Smooth muscle cell (in vitro differentiated cells): ENCODE measurements around the gene PDF. TPM values are rescaled to one million over a fixed set of nuclear protein-coding genes. Genes with fewer than 3 reads are reported as not detected.

ENCODE experiments used
- DNase-seq: peaks from one replicate; lab custom pipeline; 2025; ENCODE audit not compliant: unreplicated experiment; lab: John Stamatoyannopoulos, UW
- H2AFZ ChIP-seq: fragments of 200-600 bp; sonication (generic); 2 replicates; pipeline ENCODE4 v1.6.0; 2016; ENCODE audit warnings: antibody characterized with exemption, low read depth, mild to moderate bottlenecking
- H3F3A ChIP-seq: fragments of 200-600 bp; sonication (generic); 2 replicates; pipeline ENCODE4 v1.6.0; 2017; ENCODE audit warnings: antibody characterized with exemption, low read depth
- H3K27ac ChIP-seq: fragments of 200-600 bp; sonication (generic); 2 replicates; pipeline ENCODE4 v1.5.1; 2016; ENCODE audit warnings: low read depth, mild to moderate bottlenecking
- H3K27me3 ChIP-seq: fragments of 200-600 bp; sonication (generic); 2 replicates; pipeline ENCODE4 v1.6.1; 2016; ENCODE audit warnings: low read depth, mild to moderate bottlenecking
- H3K36me3 ChIP-seq: fragments of 200-600 bp; sonication (generic); 2 replicates; pipeline ENCODE4 v1.5.1; 2016; ENCODE audit warnings: low read depth
- H3K4me1 ChIP-seq: fragments of 200-600 bp; sonication (generic); 2 replicates; pipeline ENCODE4 v1.5.1; 2016; ENCODE audit warnings: low read depth
- H3K4me2 ChIP-seq: fragments of 200-600 bp; sonication (generic); 2 replicates; pipeline ENCODE4 v1.6.0; 2016; ENCODE audit warnings: mild to moderate bottlenecking
- H3K4me3 ChIP-seq: fragments of 200-600 bp; sonication (generic); 2 replicates; pipeline ENCODE4 v1.5.1; 2016; ENCODE audit warnings: mild to moderate bottlenecking
- H3K79me2 ChIP-seq: fragments of 200-600 bp; sonication (generic); 2 replicates; pipeline ENCODE4 v1.6.0; 2016; ENCODE audit warnings: low read depth, mild to moderate bottlenecking
- H3K9ac ChIP-seq: fragments of 200-600 bp; sonication (generic); 2 replicates; pipeline ENCODE4 v1.6.0; 2016; ENCODE audit warnings: low read depth
- H3K9me3 ChIP-seq: fragments of 200-600 bp; sonication (generic); replicated peaks from 2 replicates; pipeline ENCODE4 v1.5.1; 2016; ENCODE audit warnings: low read depth
- H4K20me1 ChIP-seq: fragments of 200-600 bp; sonication (generic); 2 replicates; pipeline ENCODE4 v1.6.0; 2016; ENCODE audit warnings: low read depth
- CTCF ChIP-seq: fragments of 200-600 bp; sonication (generic); IDR thresholded peaks from 2 replicates; pipeline ENCODE4 v1.5.1; 2017; ENCODE audit warnings: borderline replicate concordance, mild to moderate bottlenecking, antibody characterized with exemption; ENCODE audit not compliant: insufficient read depth, poor library complexity, severe bottlenecking
- WGBS: methylation state at CpG from one replicate; pipeline ENCODE4 v1.1.7; 2016; ENCODE audit warnings: low lambda C conversion rate; 5-methylcytosine and 5-hydroxymethylcytosine counted together
- polyA plus RNA-seq: library from polyadenylated mRNA; unstranded; fragments of >200 nt; fragmentation: Nextera tagmentation; extraction: Ambion mirVana; gene quantifications from 2 replicates; pipeline ENCODE4 v1.2.1, GENCODE V29; 2016
- total RNA-seq: library from RNA; depleted of rRNA; stranded (reverse); fragments of >200 nt; gene quantifications from 2 replicates; pipeline ENCODE4 v1.2.3, GENCODE V29; 2014

PDF gene
- total and polyA plus RNA-seq, 2 experiments from 2014 or later = 4.4 to 5.4 TPM

- WGBS = 26% methylated on average over 46 of the region's 46 CpGs
- H3K79me2 ChIP-seq = peaks cover 33% of the 10 kb centered on the region
- TF ChIP-seq CTCF = no peak
- peak overlapping the region; percentile 83 for H3K4me3 ChIP-seq
- peaks cover 17% of the 10 kb centered on the region for H3K4me1 ChIP-seq
- no peaks in the 10 kb centered on the region for H3K36me3 ChIP-seq
- no peaks in the 10 kb centered on the region for H4K20me1 ChIP-seq
- peak overlapping the region; percentile 82 for H3K9ac ChIP-seq
- H3K9me3 ChIP-seq = no peaks in the 10 kb centered on the region
- H3F3A ChIP-seq = no peaks in the 10 kb centered on the region
- DNase-seq = no peak
- H3K4me2 ChIP-seq = peak overlapping the region; percentile 97
- peak overlapping the region; percentile 78 for H2AFZ ChIP-seq
- peak overlapping the region; percentile 70 for H3K27ac ChIP-seq
- H3K27me3 ChIP-seq = no peaks in the 10 kb centered on the region
These were observed 8.3 kb upstream of the PDF start for GRCh38 chr16:69338557-69339288.

GRCh38 chr16:69334696-69335095, 4.3 kb upstream of the PDF start:
- Histone ChIP-seq H3K27ac (no peak overlapping the region), H3K9me3 (no peaks in the 10 kb centered on the region), H3K36me3 (no peaks in the 10 kb centered on the region), H2AFZ (no peak overlapping the region), H3K4me1 (peaks cover 9% of the 10 kb centered on the region), H3K4me2 (no peak overlapping the region), H3K27me3 (no peaks in the 10 kb centered on the region), H3K4me3 (no peak overlapping the region), H4K20me1 (no peaks in the 10 kb centered on the region), H3K79me2 (peaks cover 17% of the 10 kb centered on the region), H3K9ac (no peak overlapping the region), H3F3A (no peaks in the 10 kb centered on the region)
- 98% methylated on average over 9 of the region's 9 CpGs for WGBS
- no peak for DNase-seq
- no peak for TF ChIP-seq CTCF

GRCh38 chr16:69329369-69330285, 761 bp downstream of the PDF start:
- H3K9ac ChIP-seq = peak overlapping the region; percentile 74
- peaks cover 3% of the 10 kb centered on the region for H3F3A ChIP-seq
- H2AFZ ChIP-seq = no peak overlapping the region
- peak overlapping the region; percentile 82 for H3K4me3 ChIP-seq
- no peaks in the 10 kb centered on the region for H3K27me3 ChIP-seq
- 9% methylated on average over 67 of the region's 77 CpGs for WGBS
- no peak for TF ChIP-seq CTCF
- H3K36me3 ChIP-seq = no peaks in the 10 kb centered on the region
- no peaks in the 10 kb centered on the region for H3K9me3 ChIP-seq
- H4K20me1 ChIP-seq = peaks cover 33% of the 10 kb centered on the region
- DNase-seq = no peak
- H3K27ac ChIP-seq = peak overlapping the region; percentile 87
- peaks cover 16% of the 10 kb centered on the region for H3K4me1 ChIP-seq
- H3K79me2 ChIP-seq = peaks cover 38% of the 10 kb centered on the region
- H3K4me2 ChIP-seq = peak overlapping the region; percentile 92
